Measurements from ENCODE around the gene CELF1. TPM values are rescaled to one million over a fixed set of nuclear protein-coding genes. Genes with fewer than 3 reads are reported as not detected.

Gene CELF1
- total RNA-seq, 1 donor from 2014 or later: 125 TPM

GRCh38 chr11:47586098-47586855, 33.3 kb upstream of the CELF1 start, which contains the start of gene FAM180B:
Gene FAM180B, plus strand, starts transcription at chr11:47586678. Its CDS starts 91 bp downstream, at chr11:47586769.
- Mint-ChIP-seq H3K4me1 (ENCODE audit: unreplicated experiment) (peaks cover 5% of the 10 kb centered on the region), H3K27ac (peak within 1 kb of the TSS; percentile 24), H3K36me3 (peaks cover 22% of the 10 kb centered on the region), H3K9me3 (no peaks in the 10 kb centered on the region), H3K4me3 (no peak within 1 kb of the TSS), H3K27me3 (no peaks in the 10 kb centered on the region)
- DNase-seq (ENCODE audit: extremely low spot score, unreplicated experiment): no peak
- no peak for TF ChIP-seq CTCF (conservative IDR thresholded peaks at IDR 0.05)

GRCh38 chr11:47583844-47584243, 30.9 kb upstream of the CELF1 start:
- no peak for DNase-seq (ENCODE audit: extremely low spot score, unreplicated experiment)
- no peaks in the 10 kb centered on the region for H3K9me3 Mint-ChIP-seq
- H3K4me1 Mint-ChIP-seq (ENCODE audit: unreplicated experiment): peaks cover 6% of the 10 kb centered on the region
- no peak for TF ChIP-seq CTCF (conservative IDR thresholded peaks at IDR 0.05)
- no peak overlapping the region for H3K27ac Mint-ChIP-seq
- no peak overlapping the region for H3K4me3 Mint-ChIP-seq
- no peaks in the 10 kb centered on the region for H3K27me3 Mint-ChIP-seq
- H3K36me3 Mint-ChIP-seq: peaks cover 28% of the 10 kb centered on the region

- Mint-ChIP-seq H3K4me1 (ENCODE audit: unreplicated experiment) (peaks cover 16% of the 10 kb centered on the region), H3K9me3 (no peaks in the 10 kb centered on the region), H3K27me3 (no peaks in the 10 kb centered on the region), H3K36me3 (peaks cover 29% of the 10 kb centered on the region), H3K4me3 (peak within 1 kb of the TSS; percentile 99), H3K27ac (peak within 1 kb of the TSS; percentile 99)
- DNase-seq (ENCODE audit: extremely low spot score, unreplicated experiment): peak; percentile 92
- TF ChIP-seq CTCF (conservative IDR thresholded peaks at IDR 0.05): no peak
Measured at GRCh38 chr11:47578524-47579494, 25.9 kb upstream of the CELF1 start, which contains the start of the genes KBTBD4 and NDUFS3. Gene KBTBD4, minus strand, starts transcription at chr11:47578970. Its CDS starts 19 bp downstream, at chr11:47578951. Gene NDUFS3, plus strand, starts transcription at chr11:47579074. Its CDS starts 18 bp downstream, at chr11:47579092.

- Mint-ChIP-seq H3K27me3 (no peaks in the 10 kb centered on the region), H3K9me3 (no peaks in the 10 kb centered on the region), H3K36me3 (peaks cover 26% of the 10 kb centered on the region), H3K4me1 (ENCODE audit: unreplicated experiment) (peaks cover 16% of the 10 kb centered on the region), H3K4me3 (peak overlapping the region; percentile 99), H3K27ac (peak overlapping the region; percentile 99)
- TF ChIP-seq CTCF (conservative IDR thresholded peaks at IDR 0.05): no peak
- DNase-seq (ENCODE audit: extremely low spot score, unreplicated experiment): no peak
Measured at GRCh38 chr11:47577460-47578041, 24.6 kb upstream of the CELF1 start.

- Mint-ChIP-seq H3K4me1 (ENCODE audit: unreplicated experiment) (peaks cover 11% of the 10 kb centered on the region), H3K9me3 (no peaks in the 10 kb centered on the region), H3K4me3 (no peak overlapping the region), H3K27ac (no peak overlapping the region), H3K36me3 (peaks cover 16% of the 10 kb centered on the region), H3K27me3 (no peaks in the 10 kb centered on the region)
- DNase-seq (ENCODE audit: extremely low spot score, unreplicated experiment): no peak
- no peak for TF ChIP-seq CTCF (conservative IDR thresholded peaks at IDR 0.05)
Measured at GRCh38 chr11:47573321-47573720, 20.4 kb upstream of the CELF1 start.
